ENCODE results near the gene ARHGEF28. TPM values are rescaled to one million over a fixed set of nuclear protein-coding genes. Genes with fewer than 3 reads are reported as not detected.
A peak's percentile ranks its signal among the peaks of the same experiment; 100 is the strongest.

The ARHGEF28 gene
- total RNA-seq, 2 donors from 2014 or later: 0.16 to 0.17 TPM

DNA sequence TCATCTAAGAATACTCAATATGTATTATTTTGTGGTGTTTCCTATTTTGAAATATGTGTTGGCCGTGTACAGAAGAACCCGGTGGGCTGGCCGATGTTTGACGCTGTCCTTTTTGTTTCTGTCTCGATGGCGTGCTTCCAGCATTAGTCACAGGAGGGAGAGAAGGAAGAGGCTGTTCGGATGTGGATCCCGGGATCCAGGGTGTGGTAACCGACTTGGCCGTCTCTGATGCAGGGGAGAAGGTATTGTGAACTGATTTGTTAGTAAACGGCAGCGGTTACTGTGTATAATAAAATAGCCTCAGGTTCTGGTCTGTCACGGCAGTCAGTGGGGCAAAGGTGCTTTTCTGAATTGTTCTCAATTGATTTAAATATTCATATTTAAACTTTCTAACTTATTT, 275.0 kb downstream of the ARHGEF28 start:
- Mint-ChIP-seq H3K9me3 (no peaks in the 10 kb centered on the region), H3K36me3 (ENCODE audit: low read depth) (no peaks in the 10 kb centered on the region)

DNA sequence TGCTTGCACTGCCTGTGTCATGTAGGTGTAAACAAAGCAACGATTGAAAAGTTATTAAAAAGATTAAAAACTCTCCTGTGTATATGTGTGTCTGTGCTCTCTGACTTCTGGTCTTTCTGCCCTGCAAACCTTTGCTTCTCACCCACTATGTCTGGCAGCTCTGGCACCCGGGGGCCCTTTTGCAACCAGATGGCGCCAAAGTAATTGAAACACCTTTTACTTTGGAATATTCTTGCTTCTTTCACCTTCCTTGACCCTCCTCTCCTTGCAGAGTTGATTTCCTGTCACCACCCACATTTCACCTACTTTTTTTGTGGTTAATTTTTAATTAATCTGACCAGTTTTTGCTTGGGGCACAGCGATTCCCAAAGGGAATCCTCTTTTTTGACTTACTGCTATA, 275.5 kb downstream of the ARHGEF28 start:
- ATAC-seq (replicated peaks): no peak
- Mint-ChIP-seq H3K9me3 (no peaks in the 10 kb centered on the region), H3K36me3 (ENCODE audit: low read depth) (no peaks in the 10 kb centered on the region), H3K27ac (no peak overlapping the region), H3K4me3 (no peak overlapping the region), H3K4me1 (no peaks in the 10 kb centered on the region), H3K27me3 (peaks cover 34% of the 10 kb centered on the region)

More for the DNA sequence above, 275.0 kb downstream of the ARHGEF28 start:
- Mint-ChIP-seq H3K27me3 (peaks cover 38% of the 10 kb centered on the region), H3K27ac (no peak overlapping the region), H3K4me3 (no peak overlapping the region), H3K4me1 (no peaks in the 10 kb centered on the region)
- ATAC-seq (replicated peaks): no peak

GRCh38 chr5:73902327-73903051, 276.5 kb downstream of the ARHGEF28 start:
- peaks cover 33% of the 10 kb centered on the region for H3K27me3 Mint-ChIP-seq

GRCh38 chr5:73903169-73903568, 277.2 kb downstream of the ARHGEF28 start:
- Mint-ChIP-seq H3K27me3 (peaks cover 33% of the 10 kb centered on the region), H3K36me3 (ENCODE audit: low read depth) (no peaks in the 10 kb centered on the region), H3K27ac (no peak overlapping the region), H3K4me1 (no peaks in the 10 kb centered on the region), H3K9me3 (no peaks in the 10 kb centered on the region), H3K4me3 (no peak overlapping the region)
- ATAC-seq (replicated peaks): no peak

More at GRCh38 chr5:73902327-73903051, 276.5 kb downstream of the ARHGEF28 start:
- no peaks in the 10 kb centered on the region for H3K4me1 Mint-ChIP-seq
- no peak overlapping the region for H3K27ac Mint-ChIP-seq
- H3K4me3 Mint-ChIP-seq: no peak overlapping the region
- ATAC-seq (replicated peaks): peak; percentile 38
- H3K9me3 Mint-ChIP-seq: no peaks in the 10 kb centered on the region
- no peaks in the 10 kb centered on the region for H3K36me3 Mint-ChIP-seq (ENCODE audit: low read depth)

DNA sequence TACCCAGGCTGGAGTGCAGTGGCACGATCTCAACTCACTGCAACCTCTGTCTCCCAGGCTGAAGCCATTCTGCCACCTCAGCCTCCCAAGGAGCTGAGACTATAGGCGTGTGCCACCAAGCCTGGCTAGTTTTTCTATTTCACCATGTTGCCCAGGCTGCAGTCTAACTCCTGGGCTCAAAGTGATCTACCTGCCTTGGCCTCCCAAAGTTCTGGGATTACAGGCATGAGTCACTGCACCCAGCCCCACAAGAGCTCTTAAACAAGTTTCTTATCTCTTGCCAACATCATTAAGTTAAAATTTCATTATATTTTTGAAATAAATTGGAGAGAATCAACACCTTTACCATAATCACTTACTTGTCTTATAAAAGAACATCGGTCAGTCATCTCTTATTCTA, 280.3 kb downstream of the ARHGEF28 start:
- peaks cover 15% of the 10 kb centered on the region for H3K27me3 Mint-ChIP-seq

DNA sequence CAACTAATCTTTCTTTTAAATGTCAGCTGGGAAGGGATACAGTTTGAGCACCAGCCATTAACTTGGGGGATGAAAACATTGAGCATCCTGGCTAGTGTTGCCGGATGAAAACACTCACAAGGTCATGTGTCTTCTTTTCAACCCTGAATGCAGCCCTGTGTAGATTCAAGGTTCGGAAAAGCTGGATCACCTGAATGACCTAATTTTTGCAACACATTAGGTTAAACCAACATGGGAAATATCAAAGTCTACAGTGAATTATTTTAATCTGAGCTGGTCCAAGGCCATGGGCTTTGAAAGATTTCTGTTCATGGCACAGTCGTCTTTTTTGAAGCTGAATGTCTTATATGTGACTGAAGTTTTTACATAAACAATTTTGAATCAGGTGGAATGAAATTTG, 281.2 kb downstream of the ARHGEF28 start:
- H3K9me3 Mint-ChIP-seq: no peaks in the 10 kb centered on the region
- H3K4me3 Mint-ChIP-seq: no peak overlapping the region
- no peaks in the 10 kb centered on the region for H3K36me3 Mint-ChIP-seq (ENCODE audit: low read depth)
- no peak overlapping the region for H3K27ac Mint-ChIP-seq
- H3K27me3 Mint-ChIP-seq: peaks cover 10% of the 10 kb centered on the region
- H3K4me1 Mint-ChIP-seq: no peaks in the 10 kb centered on the region
- no peak for ATAC-seq (replicated peaks)

More for the DNA sequence above, 280.3 kb downstream of the ARHGEF28 start:
- no peak overlapping the region for H3K4me3 Mint-ChIP-seq
- no peaks in the 10 kb centered on the region for H3K4me1 Mint-ChIP-seq
- H3K27ac Mint-ChIP-seq: no peak overlapping the region
- H3K36me3 Mint-ChIP-seq (ENCODE audit: low read depth): no peaks in the 10 kb centered on the region
- ATAC-seq (replicated peaks): no peak
- H3K9me3 Mint-ChIP-seq: no peaks in the 10 kb centered on the region

- H3K4me1 Mint-ChIP-seq: no peaks in the 10 kb centered on the region
- no peak overlapping the region for H3K27ac Mint-ChIP-seq
- H3K9me3 Mint-ChIP-seq: no peaks in the 10 kb centered on the region
- no peak for ATAC-seq (replicated peaks)
- peaks cover 8% of the 10 kb centered on the region for H3K27me3 Mint-ChIP-seq
- H3K4me3 Mint-ChIP-seq: no peak overlapping the region
- H3K36me3 Mint-ChIP-seq (ENCODE audit: low read depth): no peaks in the 10 kb centered on the region
These were observed 282.4 kb downstream of the ARHGEF28 start for GRCh38 chr5:73908395-73908794.

- H3K27me3 Mint-ChIP-seq: peaks cover 8% of the 10 kb centered on the region
- no peaks in the 10 kb centered on the region for H3K4me1 Mint-ChIP-seq
- H3K4me3 Mint-ChIP-seq: no peak overlapping the region
- no peak for ATAC-seq (replicated peaks)
- H3K27ac Mint-ChIP-seq: no peak overlapping the region
- H3K9me3 Mint-ChIP-seq: no peaks in the 10 kb centered on the region
- H3K36me3 Mint-ChIP-seq (ENCODE audit: low read depth): no peaks in the 10 kb centered on the region
These were observed 282.9 kb downstream of the ARHGEF28 start for GRCh38 chr5:73908846-73909245.

GRCh38 chr5:73909474-73909873, 283.5 kb downstream of the ARHGEF28 start:
- H3K4me1 Mint-ChIP-seq: no peaks in the 10 kb centered on the region
- H3K27me3 Mint-ChIP-seq: peaks cover 8% of the 10 kb centered on the region
- H3K27ac Mint-ChIP-seq: no peak overlapping the region
- H3K36me3 Mint-ChIP-seq (ENCODE audit: low read depth): no peaks in the 10 kb centered on the region
- H3K4me3 Mint-ChIP-seq: no peak overlapping the region
- no peak for ATAC-seq (replicated peaks)
- no peaks in the 10 kb centered on the region for H3K9me3 Mint-ChIP-seq

- Mint-ChIP-seq H3K36me3 (ENCODE audit: low read depth) (no peaks in the 10 kb centered on the region), H3K4me1 (no peaks in the 10 kb centered on the region), H3K27ac (no peak overlapping the region), H3K27me3 (peaks cover 3% of the 10 kb centered on the region), H3K4me3 (no peak overlapping the region), H3K9me3 (no peaks in the 10 kb centered on the region)
- no peak for ATAC-seq (replicated peaks)
These were observed 285.9 kb downstream of the ARHGEF28 start for GRCh38 chr5:73911761-73912393.

DNA sequence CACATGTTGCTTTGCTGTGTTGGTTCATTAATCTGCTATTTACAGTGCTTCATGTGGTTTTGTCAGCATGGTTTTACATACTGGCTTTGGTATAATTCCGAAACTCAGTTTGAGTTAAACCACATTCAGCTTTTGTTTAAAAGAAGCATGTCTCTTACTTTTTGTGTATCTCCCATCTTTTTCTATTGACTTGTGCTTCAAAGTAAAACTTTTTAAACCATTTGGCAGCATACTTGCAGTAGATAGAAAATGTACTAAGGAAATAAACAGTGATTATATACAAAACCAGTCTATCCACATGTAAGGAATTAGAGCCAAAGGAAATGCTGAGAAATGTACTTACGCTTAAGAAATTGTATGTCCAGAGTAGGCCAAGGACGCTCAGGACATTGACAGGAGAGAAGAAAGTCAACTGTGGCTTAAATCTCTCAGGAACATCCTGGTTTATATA, 286.9 kb downstream of the ARHGEF28 start:
- Mint-ChIP-seq H3K9me3 (no peaks in the 10 kb centered on the region), H3K36me3 (ENCODE audit: low read depth) (no peaks in the 10 kb centered on the region), H3K27ac (no peak overlapping the region), H3K4me3 (no peak overlapping the region), H3K4me1 (no peaks in the 10 kb centered on the region), H3K27me3 (no peaks in the 10 kb centered on the region)
- no peak for ATAC-seq (replicated peaks)

GRCh38 chr5:73913971-73914370, 288.0 kb downstream of the ARHGEF28 start:
- no peak for ATAC-seq (replicated peaks)
- Mint-ChIP-seq H3K9me3 (no peaks in the 10 kb centered on the region), H3K27me3 (no peaks in the 10 kb centered on the region), H3K27ac (no peak overlapping the region), H3K36me3 (ENCODE audit: low read depth) (no peaks in the 10 kb centered on the region), H3K4me1 (no peaks in the 10 kb centered on the region), H3K4me3 (no peak overlapping the region)

GRCh38 chr5:73915345-73915744, 289.3 kb downstream of the ARHGEF28 start:
- Mint-ChIP-seq H3K4me1 (no peaks in the 10 kb centered on the region), H3K4me3 (no peak overlapping the region)

GRCh38 chr5:73917433-73917832, 291.4 kb downstream of the ARHGEF28 start:
- no peak overlapping the region for H3K4me3 Mint-ChIP-seq
- H3K4me1 Mint-ChIP-seq: no peaks in the 10 kb centered on the region
- H3K9me3 Mint-ChIP-seq: no peaks in the 10 kb centered on the region
- H3K36me3 Mint-ChIP-seq (ENCODE audit: low read depth): no peaks in the 10 kb centered on the region
- H3K27me3 Mint-ChIP-seq: peaks cover 3% of the 10 kb centered on the region
- no peak overlapping the region for H3K27ac Mint-ChIP-seq
- ATAC-seq (replicated peaks): no peak

More at GRCh38 chr5:73915345-73915744, 289.3 kb downstream of the ARHGEF28 start:
- ATAC-seq (replicated peaks): no peak
- Mint-ChIP-seq H3K9me3 (no peaks in the 10 kb centered on the region), H3K27me3 (no peaks in the 10 kb centered on the region), H3K27ac (no peak overlapping the region), H3K36me3 (ENCODE audit: low read depth) (no peaks in the 10 kb centered on the region)

DNA sequence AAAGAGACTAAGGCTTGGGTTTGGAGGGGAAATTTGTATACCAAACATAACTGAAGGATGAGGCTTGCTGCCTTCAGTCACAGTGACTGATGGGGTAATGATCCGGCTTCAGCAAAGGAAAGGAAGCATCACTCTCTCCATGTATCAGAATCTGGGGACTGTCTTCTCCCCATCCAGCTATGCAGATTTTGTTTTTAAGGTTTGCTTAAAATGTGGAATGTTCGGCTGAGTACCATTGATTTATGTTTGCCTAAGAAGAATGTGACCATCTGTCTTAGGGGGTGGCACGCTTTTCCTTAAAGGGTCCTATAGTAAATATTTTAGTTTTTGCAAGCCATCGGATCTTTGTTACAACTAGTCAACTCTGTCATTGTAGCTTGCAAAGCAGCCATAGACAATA, 291.9 kb downstream of the ARHGEF28 start:
- no peak for ATAC-seq (replicated peaks)
- Mint-ChIP-seq H3K36me3 (ENCODE audit: low read depth) (no peaks in the 10 kb centered on the region), H3K27ac (no peak overlapping the region), H3K27me3 (peaks cover 3% of the 10 kb centered on the region), H3K4me1 (no peaks in the 10 kb centered on the region), H3K9me3 (no peaks in the 10 kb centered on the region), H3K4me3 (no peak overlapping the region)

Measured in activated T-helper 17 cell treated with anti-CD3 and anti-CD28 coated beads, Interleukin-2, amount 50 U/mL, for 72 hours (primary cell).